Anterior cingulate cortex (tissue), 58 donors: ENCODE measurements around the gene EDIL3.
A peak's percentile ranks its signal among the peaks of the same experiment; 100 is the strongest.
"Not testable (repeated sequence)": the region's sequence is repeated elsewhere in the genome, so short reads cannot be mapped to it uniquely, and the experiment has no call there.

Experiments used
- DNase-seq, 58 donors: peaks; one replicate each; lab custom pipeline; 2025; lab: John Stamatoyannopoulos, UW

EDIL3 gene

GRCh38 chr5:84379749-84380148 lies 4.9 kb downstream of the EDIL3 start:
- DNase-seq = no peak

DNA sequence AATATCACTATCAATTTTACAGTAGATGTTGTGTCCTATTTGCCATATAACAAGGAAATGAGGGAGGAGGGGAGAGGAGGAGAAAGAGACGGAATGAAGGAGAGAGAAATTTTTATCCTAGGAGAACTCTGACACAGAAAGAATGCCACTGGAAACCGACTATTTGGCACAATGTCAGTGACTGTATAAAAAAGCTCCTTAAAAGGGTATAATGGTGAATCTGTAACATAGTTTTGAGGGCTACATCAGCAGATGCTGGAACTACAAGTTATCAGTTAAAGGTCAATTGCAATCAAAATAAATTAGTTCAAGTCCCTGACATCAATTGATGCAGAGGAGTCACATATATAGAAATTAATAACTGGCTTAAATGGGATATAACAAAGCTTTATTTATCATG lies 5.7 kb downstream of the EDIL3 start:
- no peak for DNase-seq

DNA sequence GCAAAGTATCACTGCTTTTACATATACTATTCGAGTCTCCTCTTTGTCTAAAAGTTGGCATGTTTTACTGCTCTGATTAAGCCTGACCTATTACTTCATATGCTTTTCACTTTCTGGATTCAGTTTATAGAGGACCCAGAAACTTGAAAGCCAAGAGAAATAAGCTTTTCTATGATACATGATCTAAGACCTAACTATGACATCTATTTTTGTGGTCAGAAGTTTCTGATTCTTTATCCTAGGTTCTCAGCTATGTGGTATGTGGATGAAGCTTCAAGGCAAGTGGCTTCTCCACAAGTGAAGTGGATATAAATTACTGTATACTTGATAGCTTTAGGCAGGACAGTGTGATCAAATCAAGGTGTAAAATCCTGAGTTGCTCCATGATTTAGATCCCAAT lies 6.3 kb downstream of the EDIL3 start:
- no peak for DNase-seq

- DNase-seq = no peak
These were observed 8.3 kb downstream of the EDIL3 start for GRCh38 chr5:84376346-84376745.

- DNase-seq = no peak
These were observed 10.1 kb downstream of the EDIL3 start for GRCh38 chr5:84374568-84374967.

DNA sequence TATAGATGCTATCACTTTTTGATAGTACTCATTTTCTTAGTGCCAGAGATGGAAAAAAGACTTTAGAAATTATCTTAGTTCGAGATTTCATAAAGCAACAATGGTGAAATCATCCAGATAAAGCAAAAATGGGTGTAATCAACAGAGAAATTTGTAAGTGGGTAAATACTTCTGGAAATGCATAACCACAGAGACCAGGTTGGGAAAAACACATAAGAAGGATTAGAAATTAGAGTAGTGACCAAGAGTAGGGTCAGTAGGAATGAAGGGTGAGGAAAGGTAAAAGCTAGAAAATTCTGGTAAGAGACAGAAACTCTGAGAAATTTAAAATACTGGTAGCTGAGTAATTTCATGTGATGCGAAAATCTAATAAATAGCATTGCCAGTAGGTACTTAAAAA lies 11.2 kb downstream of the EDIL3 start:
- DNase-seq = no peak

DNA sequence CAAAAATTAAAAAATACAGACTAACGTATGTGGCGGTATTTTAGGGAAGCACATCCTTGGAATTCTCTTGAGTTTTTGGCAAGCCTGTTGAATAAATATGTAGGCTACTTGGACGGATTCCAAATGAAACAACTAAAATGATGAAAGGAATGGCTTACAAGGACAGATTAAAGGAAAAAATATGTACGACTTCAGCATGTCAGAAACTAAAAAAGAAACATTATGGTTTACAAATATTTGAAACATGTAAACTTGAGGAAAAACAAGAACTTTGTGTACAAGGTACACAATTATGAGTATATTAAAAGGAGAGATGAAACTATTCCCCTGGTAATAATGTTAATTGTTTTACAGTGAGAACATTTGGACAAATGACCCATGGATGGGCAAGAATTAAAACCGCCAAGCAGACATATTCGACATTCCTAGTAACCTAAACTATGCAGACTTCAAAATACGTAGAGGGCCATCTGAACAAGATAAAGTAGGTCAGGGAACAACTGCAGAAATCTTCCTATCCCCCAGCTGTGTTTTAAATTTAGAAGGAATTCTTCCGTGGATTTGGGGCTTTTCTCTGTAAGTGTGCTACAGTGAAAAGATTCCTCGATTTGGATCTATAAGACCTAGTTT lies 12.5 kb downstream of the EDIL3 start:
- DNase-seq = no peak

DNA sequence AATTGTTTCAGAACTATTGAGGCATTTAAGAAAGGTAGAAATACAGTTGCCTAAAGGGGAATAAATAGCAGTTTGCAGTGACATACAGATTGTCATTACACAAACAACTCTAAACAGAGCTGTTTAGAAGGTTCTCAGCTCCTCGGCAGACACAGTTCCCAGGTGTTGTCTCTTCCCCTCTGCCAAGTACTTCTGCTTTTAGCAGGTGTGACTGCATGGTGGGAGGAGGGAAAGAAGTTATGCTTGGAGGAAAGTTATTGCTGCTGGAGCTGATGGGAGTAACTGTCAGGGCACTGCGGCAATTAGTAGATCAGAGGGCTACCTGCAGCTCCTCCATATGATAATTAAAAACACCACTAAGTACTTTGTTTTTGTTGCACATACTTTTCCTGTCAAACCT lies 14.5 kb downstream of the EDIL3 start:
- DNase-seq = no peak

- DNase-seq = no peak
These were observed 20.6 kb downstream of the EDIL3 start for GRCh38 chr5:84364043-84364442.

GRCh38 chr5:84362061-84362720 lies 22.5 kb downstream of the EDIL3 start:
- DNase-seq = no peak

GRCh38 chr5:84361572-84361971 lies 23.1 kb downstream of the EDIL3 start:
- no peak for DNase-seq

GRCh38 chr5:84360056-84360455 lies 24.6 kb downstream of the EDIL3 start:
- no peak for DNase-seq

- DNase-seq = no peak
These were observed 30.6 kb downstream of the EDIL3 start for GRCh38 chr5:84354101-84354500.

DNA sequence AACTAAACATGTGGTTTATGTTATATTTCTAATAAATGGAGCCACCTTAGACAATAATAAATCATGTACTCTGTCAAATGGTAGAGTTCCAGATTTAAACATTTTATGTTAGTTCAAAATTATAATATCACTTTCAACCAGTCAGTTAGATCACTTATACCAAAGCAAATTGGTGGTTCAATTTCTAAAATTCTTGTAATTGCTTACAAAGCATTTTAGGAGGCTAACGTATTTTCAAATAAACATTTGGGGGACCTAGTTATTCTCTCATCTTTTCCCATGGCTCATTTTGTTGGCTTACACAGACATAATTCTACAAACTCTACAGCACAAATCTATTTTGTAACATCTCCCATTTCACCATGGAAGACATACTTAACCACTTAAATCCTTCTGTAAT lies 39.9 kb downstream of the EDIL3 start:
- no peak for DNase-seq

DNA sequence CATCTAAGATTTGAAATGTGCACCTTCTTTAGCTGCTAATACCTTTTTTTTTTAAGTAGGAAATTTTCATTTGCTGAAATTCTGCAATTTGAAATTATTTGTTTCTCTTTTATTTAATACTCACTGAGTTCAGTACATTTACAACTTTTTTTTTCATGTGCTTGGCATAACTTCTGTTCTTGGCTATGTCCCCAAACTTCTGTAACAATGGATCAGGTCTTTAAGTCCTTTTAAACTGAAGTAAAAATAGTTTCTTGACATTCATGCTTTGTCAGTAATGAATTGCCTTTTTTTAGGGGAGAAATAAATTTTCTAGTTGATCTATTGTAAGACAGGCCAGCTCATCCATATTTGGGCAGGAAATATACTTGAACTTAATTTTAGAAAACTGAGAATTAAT lies 41.5 kb downstream of the EDIL3 start:
- DNase-seq = no peak

- DNase-seq = peak in 19 of 58 donors; percentile 0 to 35 (median 5)
These were observed 52.6 kb downstream of the EDIL3 start for GRCh38 chr5:84332106-84332505.

GRCh38 chr5:84327591-84327990 lies 57.1 kb downstream of the EDIL3 start:
- DNase-seq = no peak

DNA sequence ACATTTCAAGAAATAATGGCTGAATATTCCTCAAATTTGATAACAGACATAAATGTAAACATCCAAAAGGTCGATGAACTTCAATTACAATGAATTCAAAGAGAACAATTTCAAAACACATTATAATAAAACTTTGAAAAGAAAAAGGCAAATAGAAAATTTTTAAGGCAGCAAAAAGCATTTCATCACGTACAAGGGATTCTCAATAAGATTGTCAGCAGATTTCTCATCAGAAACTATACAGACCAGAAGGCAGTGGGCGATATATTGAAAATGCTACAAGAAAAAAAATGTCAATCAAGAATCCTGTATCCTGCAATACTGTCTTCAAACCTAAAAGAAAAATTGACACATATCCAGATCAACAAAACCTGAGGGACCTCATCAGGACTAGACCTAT lies 62.0 kb downstream of the EDIL3 start:
- no peak for DNase-seq

DNA sequence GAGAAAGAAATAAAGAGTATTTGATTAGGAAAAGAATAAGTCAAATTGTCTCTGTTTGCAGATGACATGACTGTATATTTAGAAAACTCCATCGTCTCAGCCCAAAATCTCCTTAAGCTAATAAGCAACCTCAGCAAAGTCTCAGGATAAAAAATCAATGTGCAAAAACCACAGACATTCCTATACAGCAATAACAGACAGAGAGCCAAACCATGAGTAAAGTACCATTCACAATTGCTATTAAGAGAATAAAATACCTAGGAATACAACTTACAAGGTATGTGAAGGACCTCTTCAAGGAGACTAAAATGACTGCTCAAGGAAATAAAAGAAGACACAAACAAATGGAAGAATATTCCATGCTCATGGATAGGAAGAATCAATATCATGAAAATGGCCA lies 66.9 kb downstream of the EDIL3 start:
- not testable (repeated sequence) for DNase-seq

GRCh38 chr5:84312280-84312679 lies 72.4 kb downstream of the EDIL3 start:
- not testable (repeated sequence) for DNase-seq

- DNase-seq = not testable (repeated sequence)
These were observed 74.8 kb downstream of the EDIL3 start for GRCh38 chr5:84309850-84310249.

- DNase-seq = no peak
These were observed 78.1 kb downstream of the EDIL3 start for GRCh38 chr5:84306601-84307000.

- DNase-seq = no peak
These were observed 80.1 kb downstream of the EDIL3 start for GRCh38 chr5:84304599-84304998.
